Neural crest cell (in vitro differentiated cells): ENCODE measurements around the gene SCTR. TPM values are rescaled to one million over a fixed set of nuclear protein-coding genes. Genes with fewer than 3 reads are reported as not detected.

ENCODE experiments used
- DNase-seq: peaks from one replicate; pipeline ENCODE4 v3.0.0; 2021; ENCODE audit warnings: low read depth, mixed read lengths, low spot score
- H3K27ac Mint-ChIP-seq: one replicate; pipeline ENCODE4 v1.8.0; 2021; ENCODE audit warnings: mild to moderate bottlenecking, mixed read lengths; ENCODE audit not compliant: unreplicated experiment
- H3K27me3 Mint-ChIP-seq: 2 replicates; pipeline ENCODE4 v1.8.0; 2021; ENCODE audit warnings: low read depth, mild to moderate bottlenecking, mixed read lengths
- H3K36me3 Mint-ChIP-seq: 2 replicates; pipeline ENCODE4 v1.8.0; 2021; ENCODE audit warnings: low read depth, mild to moderate bottlenecking, mixed read lengths
- H3K4me1 Mint-ChIP-seq: 2 replicates; pipeline ENCODE4 v1.8.0; 2021; ENCODE audit warnings: mixed read lengths
- H3K4me3 Mint-ChIP-seq: one replicate; pipeline ENCODE4 v1.8.0; 2021; ENCODE audit warnings: mild to moderate bottlenecking, mixed read lengths
- H3K9me3 Mint-ChIP-seq: 2 replicates; pipeline ENCODE4 v1.8.0; 2021; ENCODE audit warnings: mixed read lengths
- total RNA-seq: library from RNA; stranded (reverse); gene quantifications from 2 replicates; pipeline ENCODE4 v1.2.1, GENCODE V29; 2021
- TF ChIP-seq, protein P1 (sequence below): fragments of 200-600 bp; sonication (generic); conservative IDR thresholded peaks from 2 replicates; pipeline ENCODE4 v1.5.0; 2021; ENCODE audit warnings: antibody characterized with exemption, mild to moderate bottlenecking

SCTR gene
- total RNA-seq, 1 donor from 2014 or later = not detected

DNA sequence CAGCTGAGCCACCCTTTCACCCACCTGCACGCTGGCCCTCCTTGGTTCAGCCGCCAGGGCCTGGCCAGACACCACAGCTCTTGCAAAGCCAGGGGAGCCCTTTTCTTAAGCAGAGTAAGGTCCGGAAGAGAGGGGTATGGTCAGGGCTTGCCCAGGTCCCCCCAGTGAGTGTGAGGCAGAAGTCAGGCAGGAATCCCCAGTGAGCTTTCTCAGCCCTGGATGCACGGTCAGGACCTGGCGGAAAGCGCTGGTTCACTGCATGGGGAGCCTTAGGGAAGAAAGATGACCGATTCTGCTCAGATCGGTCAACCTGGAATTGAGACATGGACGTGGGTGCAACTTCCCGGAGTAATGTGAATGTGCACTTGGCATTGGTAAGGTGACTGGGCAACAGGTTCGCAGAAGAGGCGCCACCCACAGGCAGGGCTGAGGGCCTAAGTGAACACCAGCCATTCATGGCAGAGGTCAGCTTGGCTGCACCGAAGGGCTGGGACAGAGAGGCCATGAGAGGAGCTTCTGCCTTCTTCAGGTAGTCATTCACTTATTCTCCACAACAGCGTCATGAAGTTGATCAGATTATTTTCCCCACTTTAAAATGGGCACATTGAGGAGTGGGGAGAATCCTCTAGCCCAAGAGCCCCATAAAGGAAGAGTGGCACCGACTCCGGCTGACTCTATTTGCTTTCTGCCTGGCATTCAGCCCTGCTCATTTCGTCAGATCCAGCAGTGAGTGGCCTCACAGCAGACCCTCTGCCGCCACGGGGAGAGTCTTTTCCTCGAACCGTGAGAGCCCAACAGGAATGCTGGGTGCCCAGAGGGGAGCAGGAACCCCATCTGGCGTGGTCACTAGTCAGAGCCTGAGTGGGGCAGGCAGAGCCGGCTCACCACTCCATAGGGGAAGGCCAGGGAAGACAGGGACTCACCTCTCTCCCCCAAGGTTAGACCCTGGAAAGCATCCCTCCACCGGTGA is 35.8 kb downstream of the SCTR start:
- Mint-ChIP-seq H3K4me3 (no peak overlapping the region), H3K27ac (no peak overlapping the region), H3K9me3 (no peaks in the 10 kb centered on the region), H3K27me3 (peaks cover 3% of the 10 kb centered on the region), H3K36me3 (no peaks in the 10 kb centered on the region), H3K4me1 (no peaks in the 10 kb centered on the region)
- TF ChIP-seq, protein P1, sequence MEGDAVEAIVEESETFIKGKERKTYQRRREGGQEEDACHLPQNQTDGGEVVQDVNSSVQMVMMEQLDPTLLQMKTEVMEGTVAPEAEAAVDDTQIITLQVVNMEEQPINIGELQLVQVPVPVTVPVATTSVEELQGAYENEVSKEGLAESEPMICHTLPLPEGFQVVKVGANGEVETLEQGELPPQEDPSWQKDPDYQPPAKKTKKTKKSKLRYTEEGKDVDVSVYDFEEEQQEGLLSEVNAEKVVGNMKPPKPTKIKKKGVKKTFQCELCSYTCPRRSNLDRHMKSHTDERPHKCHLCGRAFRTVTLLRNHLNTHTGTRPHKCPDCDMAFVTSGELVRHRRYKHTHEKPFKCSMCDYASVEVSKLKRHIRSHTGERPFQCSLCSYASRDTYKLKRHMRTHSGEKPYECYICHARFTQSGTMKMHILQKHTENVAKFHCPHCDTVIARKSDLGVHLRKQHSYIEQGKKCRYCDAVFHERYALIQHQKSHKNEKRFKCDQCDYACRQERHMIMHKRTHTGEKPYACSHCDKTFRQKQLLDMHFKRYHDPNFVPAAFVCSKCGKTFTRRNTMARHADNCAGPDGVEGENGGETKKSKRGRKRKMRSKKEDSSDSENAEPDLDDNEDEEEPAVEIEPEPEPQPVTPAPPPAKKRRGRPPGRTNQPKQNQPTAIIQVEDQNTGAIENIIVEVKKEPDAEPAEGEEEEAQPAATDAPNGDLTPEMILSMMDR = no peak
- DNase-seq = no peak

DNA sequence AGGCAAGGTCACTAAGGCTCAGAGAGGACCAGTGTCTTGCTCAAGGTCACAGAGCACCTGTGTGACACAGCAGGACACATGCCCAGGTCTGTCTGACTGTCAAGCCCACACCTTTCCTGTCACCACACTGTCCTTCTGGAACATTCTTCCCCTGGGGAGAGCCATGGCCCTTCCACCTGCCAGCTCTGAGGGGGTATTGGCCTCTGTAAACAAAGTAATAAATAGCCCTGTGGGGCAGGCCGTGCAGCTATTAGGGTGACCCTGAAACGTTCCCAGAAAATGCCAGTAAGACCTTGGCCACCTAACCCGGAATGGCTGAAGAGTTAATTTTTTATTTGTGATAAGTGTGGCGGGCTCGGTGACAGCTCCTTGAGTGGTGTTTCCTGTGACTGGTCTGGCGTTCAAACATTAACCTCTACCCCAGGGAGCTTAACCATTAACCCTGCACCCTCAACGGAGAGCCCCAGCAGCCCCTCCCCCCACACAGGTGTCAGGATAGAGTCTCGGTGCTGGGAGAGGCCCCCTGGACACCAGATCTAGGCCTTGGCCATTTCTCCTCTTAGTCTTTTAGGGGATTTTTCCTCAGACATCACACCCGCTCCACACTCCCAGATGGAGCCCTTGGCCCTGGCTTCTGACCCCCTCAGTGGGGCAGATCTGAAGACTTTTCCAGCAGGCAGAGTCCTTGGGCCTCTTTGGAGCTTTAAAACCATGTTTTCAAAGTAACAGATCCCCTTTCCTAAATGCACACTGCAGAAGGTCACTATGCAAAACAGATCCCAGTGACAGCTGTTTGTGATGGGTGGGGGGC is 36.6 kb downstream of the SCTR start:
- no peaks in the 10 kb centered on the region for H3K36me3 Mint-ChIP-seq
- TF ChIP-seq, protein P1 = no peak
- H3K4me3 Mint-ChIP-seq = no peak overlapping the region
- H3K27me3 Mint-ChIP-seq = peaks cover 3% of the 10 kb centered on the region
- H3K4me1 Mint-ChIP-seq = no peaks in the 10 kb centered on the region
- no peak overlapping the region for H3K27ac Mint-ChIP-seq
- H3K9me3 Mint-ChIP-seq = no peaks in the 10 kb centered on the region
- no peak for DNase-seq

DNA sequence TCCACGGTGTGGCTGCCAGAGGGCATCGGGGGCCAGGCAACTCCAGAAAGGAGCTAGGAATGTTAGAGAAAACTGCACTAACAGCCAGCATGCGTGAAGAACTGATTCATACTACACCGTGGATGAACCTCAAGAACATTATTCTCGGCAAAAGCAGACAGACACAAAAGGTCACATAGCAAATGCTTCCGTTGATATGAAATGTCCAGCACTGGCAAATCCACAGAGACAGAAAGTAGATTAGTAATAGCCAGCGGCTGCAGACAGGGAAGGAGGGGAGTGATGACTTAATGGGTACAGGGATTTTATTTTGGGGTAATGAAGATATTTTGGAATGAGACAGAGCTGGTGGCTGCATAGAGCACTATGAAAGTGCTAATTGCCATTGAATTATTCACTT is 37.4 kb downstream of the SCTR start:
- peaks cover 3% of the 10 kb centered on the region for H3K27me3 Mint-ChIP-seq
- H3K27ac Mint-ChIP-seq = no peak overlapping the region
- TF ChIP-seq, protein P1 = no peak
- no peaks in the 10 kb centered on the region for H3K9me3 Mint-ChIP-seq
- no peaks in the 10 kb centered on the region for H3K4me1 Mint-ChIP-seq
- no peaks in the 10 kb centered on the region for H3K36me3 Mint-ChIP-seq
- H3K4me3 Mint-ChIP-seq = no peak overlapping the region
- no peak for DNase-seq

DNA sequence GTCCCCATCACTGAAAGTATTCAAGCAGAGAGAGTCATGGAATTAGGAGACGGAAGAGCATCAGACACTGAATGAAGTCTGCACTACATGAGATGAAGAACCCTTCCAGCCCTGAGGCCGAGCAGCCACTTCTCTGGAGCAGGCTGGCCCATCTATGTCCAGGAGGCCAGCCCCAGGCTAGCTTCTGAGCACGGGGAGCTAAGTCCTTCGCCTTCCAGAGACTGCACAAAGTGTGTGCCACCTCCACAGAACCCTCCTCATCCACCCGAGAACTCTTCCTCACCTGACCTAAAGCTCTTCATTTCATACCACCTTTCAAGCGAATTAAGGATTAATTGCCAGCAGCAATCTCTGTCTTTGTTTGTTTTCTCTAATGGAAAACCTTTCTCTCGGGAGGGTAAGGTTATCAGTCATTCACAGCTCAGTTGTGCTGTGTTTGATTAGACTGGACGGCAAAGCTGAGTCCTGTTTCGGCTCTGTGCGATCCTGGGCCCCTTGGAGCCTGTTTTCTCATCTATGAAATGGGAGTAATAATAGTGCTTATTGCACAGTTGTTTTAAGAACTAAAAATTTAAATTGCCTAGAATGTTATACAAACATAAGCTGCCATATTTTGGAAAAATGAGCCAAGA is 38.0 kb downstream of the SCTR start:
- no peaks in the 10 kb centered on the region for H3K4me1 Mint-ChIP-seq
- no peak for DNase-seq
- H3K9me3 Mint-ChIP-seq = no peaks in the 10 kb centered on the region
- no peak overlapping the region for H3K4me3 Mint-ChIP-seq
- H3K36me3 Mint-ChIP-seq = no peaks in the 10 kb centered on the region
- peaks cover 3% of the 10 kb centered on the region for H3K27me3 Mint-ChIP-seq
- H3K27ac Mint-ChIP-seq = no peak overlapping the region
- TF ChIP-seq, protein P1 = no peak

DNA sequence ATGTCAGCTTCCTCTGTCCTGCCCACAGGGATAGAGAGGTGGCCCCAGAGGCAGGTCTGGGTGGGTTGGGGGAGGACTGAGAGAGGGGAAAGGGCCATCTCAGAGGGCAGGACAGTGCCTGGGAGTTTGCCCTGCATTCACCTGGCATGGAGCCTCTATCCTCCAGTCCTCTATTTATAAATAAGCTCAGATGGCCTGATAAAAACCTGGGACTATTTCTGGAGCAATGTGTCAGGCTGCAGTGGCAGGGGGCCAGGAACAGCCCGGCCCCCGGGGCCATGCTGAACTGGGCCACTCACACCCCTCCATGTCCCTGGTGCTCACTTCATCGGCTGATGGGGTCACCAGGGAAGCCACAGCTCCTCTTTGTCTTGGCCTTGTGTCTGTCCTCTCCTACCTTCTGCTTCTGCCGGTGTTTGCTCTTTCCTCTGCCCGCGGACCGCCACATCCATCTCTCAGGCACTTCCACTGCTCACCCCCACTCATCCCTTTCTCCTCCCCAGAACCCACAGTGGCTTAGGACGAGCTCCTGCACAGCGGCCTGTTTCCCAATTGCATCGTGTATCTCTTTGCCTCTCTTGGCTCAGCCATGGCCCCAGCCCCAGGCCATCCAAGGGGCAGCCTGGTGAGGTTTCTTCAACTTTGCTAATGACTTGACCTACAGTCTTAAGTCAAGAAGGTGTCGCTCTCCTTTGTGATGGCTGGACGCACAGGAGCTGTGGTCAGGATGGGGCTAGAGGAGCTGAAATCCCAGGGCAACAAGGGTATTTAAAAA is 38.8 kb downstream of the SCTR start:
- DNase-seq = no peak
- H3K4me1 Mint-ChIP-seq = no peaks in the 10 kb centered on the region
- H3K27ac Mint-ChIP-seq = no peak overlapping the region
- no peaks in the 10 kb centered on the region for H3K9me3 Mint-ChIP-seq
- peaks cover 3% of the 10 kb centered on the region for H3K27me3 Mint-ChIP-seq
- TF ChIP-seq, protein P1 = no peak
- H3K4me3 Mint-ChIP-seq = no peak overlapping the region
- no peaks in the 10 kb centered on the region for H3K36me3 Mint-ChIP-seq
